HL-60 (cell line): ENCODE measurements around the gene ZSCAN1.

Experiments used
- GABPA ChIP-seq: IDR thresholded peaks from 2 replicates; pipeline ENCODE4 v1.6.1; 2012; ENCODE audit warnings: low read depth
- SPI1 ChIP-seq: IDR thresholded peaks from 2 replicates; pipeline ENCODE4 v1.6.1; 2012; ENCODE audit warnings: low read depth, mild to moderate bottlenecking, borderline replicate concordance
- TF ChIP-seq, protein P1 (sequence below): IDR thresholded peaks from one replicate; pipeline ENCODE4 v1.5.1; 2011; ENCODE audit warnings: low read length, control low read depth, inconsistent platforms; ENCODE audit not compliant: insufficient read depth

DNA sequence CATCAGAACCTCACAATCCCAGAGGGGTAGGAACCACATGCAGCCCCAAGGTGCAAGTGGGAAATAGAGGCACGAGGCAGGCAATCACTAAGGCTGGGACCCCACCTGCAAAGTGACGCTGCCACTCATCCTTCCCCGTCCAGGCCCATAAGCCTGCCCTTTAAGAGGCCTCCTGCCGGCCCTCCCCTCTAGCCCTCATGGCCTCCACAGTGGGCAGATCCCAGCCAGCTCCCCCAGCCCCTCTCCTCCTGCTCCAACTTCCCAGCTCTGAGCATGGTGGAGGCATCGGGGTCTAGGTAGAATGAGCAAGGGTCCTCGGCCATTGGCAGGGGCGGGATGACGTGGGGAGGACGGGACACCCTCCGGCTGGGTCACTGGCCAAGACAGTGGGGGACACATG, 61.5 kb downstream of the ZSCAN1 start:
- TF ChIP-seq, protein P1, sequence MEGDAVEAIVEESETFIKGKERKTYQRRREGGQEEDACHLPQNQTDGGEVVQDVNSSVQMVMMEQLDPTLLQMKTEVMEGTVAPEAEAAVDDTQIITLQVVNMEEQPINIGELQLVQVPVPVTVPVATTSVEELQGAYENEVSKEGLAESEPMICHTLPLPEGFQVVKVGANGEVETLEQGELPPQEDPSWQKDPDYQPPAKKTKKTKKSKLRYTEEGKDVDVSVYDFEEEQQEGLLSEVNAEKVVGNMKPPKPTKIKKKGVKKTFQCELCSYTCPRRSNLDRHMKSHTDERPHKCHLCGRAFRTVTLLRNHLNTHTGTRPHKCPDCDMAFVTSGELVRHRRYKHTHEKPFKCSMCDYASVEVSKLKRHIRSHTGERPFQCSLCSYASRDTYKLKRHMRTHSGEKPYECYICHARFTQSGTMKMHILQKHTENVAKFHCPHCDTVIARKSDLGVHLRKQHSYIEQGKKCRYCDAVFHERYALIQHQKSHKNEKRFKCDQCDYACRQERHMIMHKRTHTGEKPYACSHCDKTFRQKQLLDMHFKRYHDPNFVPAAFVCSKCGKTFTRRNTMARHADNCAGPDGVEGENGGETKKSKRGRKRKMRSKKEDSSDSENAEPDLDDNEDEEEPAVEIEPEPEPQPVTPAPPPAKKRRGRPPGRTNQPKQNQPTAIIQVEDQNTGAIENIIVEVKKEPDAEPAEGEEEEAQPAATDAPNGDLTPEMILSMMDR: no peak
- no peak for TF ChIP-seq SPI1
- TF ChIP-seq GABPA: no peak
